ENCODE data around the gene MAP3K1. TPM values are rescaled to one million over a fixed set of nuclear protein-coding genes. Genes with fewer than 3 reads are reported as not detected.
"Not testable (repeated sequence)": the region's sequence is repeated elsewhere in the genome, so short reads cannot be mapped to it uniquely, and the experiment has no call there.

Gene MAP3K1
- polyA plus RNA-seq, 1 experiment, result 7.7 TPM

DNA sequence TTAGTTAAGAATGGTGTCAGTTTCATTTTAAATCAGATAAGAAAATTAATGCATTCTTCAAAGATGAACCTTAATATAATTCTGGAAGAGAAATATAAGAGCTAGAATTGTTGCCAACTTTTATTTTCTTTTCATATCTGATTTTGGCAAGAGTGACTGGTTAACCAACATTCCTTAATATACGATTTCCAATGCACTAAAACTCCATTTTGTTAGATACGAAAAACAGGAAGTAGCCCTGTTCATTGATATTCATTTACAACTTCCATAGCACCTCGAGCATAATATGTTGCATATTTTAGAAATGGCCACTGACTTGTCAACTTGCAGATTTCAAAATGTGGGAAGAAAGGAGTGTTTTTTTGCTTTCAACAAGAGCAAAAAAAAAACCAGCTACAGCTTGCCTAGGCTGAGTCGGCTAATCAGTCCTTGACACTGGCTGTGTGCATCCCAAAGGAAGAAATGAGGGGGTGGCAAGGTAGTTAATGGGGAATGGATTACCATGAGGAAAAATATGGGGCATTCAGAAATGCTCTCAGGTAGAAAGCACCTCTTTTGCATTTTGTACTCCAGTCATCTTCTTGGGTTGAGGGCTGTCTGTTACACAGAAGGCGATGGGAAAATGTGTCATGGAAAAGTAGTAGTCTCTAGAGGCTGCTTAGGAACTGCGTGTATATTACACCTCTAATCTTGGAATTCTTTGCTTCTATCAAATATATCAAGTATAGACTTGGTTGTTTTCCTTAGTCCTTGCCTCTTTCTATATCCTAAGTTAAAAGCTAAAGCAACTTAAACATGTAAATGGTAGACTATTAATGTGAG lies 3.9 kb downstream of the MAP3K1 start:
- no peak for DNase-seq (ENCODE audit: low read depth, low spot score)
- POLR2A ChIA-PET, result no interaction called here
- no peak for TF ChIP-seq CTCF (IDR thresholded peaks at IDR 0.05; ENCODE audit: low read depth, low read length)
- H3K4me3 ChIP-seq (ENCODE audit: low read depth, low read length), result peak overlapping the region; percentile 28
- CTCF ChIA-PET, result interaction anchor here (0.6 to 3.2 kb wide), 6 partner anchors 8 to 549 kb away, joined by 3 to 26 read pairs (median 4); no protein-coding TSS in a partner anchor
- H3K27me3 ChIP-seq (ENCODE audit: control insufficient read depth, insufficient read depth, low read length), result no peaks in the 10 kb centered on the region
- no peak overlapping the region for H3K27ac ChIP-seq (ENCODE audit: low read depth, low read length)
- H3K9me3 ChIP-seq (ENCODE audit: control insufficient read depth, insufficient read depth, low read length), result no peaks in the 10 kb centered on the region; the same call in 1 of the 2 replicates

- H3K27me3 ChIP-seq (ENCODE audit: control insufficient read depth, insufficient read depth, low read length); CTCF ChIA-PET; POLR2A ChIA-PET; H3K4me3 ChIP-seq (ENCODE audit: low read depth, low read length); H3K27ac ChIP-seq (ENCODE audit: low read depth, low read length); H3K9me3 ChIP-seq (ENCODE audit: control insufficient read depth, insufficient read depth, low read length); DNase-seq (ENCODE audit: low read depth, low spot score): not testable (repeated sequence)
Measured at GRCh38 chr5:56821868-56822267, 6.5 kb downstream of the MAP3K1 start.

DNA sequence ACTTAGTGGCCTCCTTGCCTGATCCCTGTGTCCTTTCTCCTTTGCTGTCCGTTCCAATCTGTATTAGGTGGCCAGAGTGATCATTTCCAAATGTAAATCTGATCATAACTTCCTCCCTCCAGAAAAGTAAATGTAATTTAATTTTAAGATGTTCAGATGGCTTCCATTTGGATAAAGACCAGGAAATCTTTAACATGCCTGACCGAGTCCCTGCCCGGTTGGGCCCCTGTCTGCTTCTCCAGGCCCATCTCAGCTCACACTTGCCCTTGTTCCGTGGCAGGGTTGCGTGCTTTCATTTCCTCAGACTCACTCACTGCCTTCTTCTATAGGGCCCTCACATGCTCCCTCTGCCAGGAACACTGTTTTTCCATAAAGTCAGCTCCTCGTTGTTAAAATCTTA lies 7.6 kb downstream of the MAP3K1 start:
- POLR2A ChIA-PET, result no interaction called here
- no peak for TF ChIP-seq CTCF (IDR thresholded peaks at IDR 0.05; ENCODE audit: low read depth, low read length)
- no peak for DNase-seq (ENCODE audit: low read depth, low spot score)
- Histone ChIP-seq H3K27ac (ENCODE audit: low read depth, low read length) (no peak overlapping the region), H3K4me3 (ENCODE audit: low read depth, low read length) (no peak overlapping the region), H3K9me3 (ENCODE audit: control insufficient read depth, insufficient read depth, low read length) (no peaks in the 10 kb centered on the region), H3K27me3 (ENCODE audit: control insufficient read depth, insufficient read depth, low read length) (no peaks in the 10 kb centered on the region)
- CTCF ChIA-PET, result no interaction called here

DNA sequence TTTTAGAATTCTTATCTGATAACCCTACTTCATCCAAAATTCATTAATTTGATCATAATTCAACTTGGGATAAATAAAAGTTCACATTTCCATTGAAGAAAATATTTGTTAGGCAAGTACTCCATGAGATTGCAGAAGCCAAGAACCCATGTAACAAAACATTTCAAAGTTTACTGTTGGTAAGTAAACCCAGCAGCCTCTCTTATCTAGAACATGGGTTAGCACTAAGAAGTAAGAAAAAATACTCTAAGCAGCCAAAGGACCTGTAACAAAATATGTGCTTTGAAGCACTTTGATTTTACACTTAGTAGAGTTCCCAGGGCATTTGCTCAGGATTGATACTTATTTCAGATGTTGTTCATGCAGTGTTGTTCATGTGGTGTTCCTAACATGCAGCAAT lies 8.7 kb downstream of the MAP3K1 start:
- no peak overlapping the region for H3K27ac ChIP-seq (ENCODE audit: low read depth, low read length)
- no peaks in the 10 kb centered on the region for H3K9me3 ChIP-seq (ENCODE audit: control insufficient read depth, insufficient read depth, low read length)
- ChIA-PET POLR2A (no interaction called here), CTCF (no interaction called here)
- H3K4me3 ChIP-seq (ENCODE audit: low read depth, low read length), result no peak overlapping the region
- H3K27me3 ChIP-seq (ENCODE audit: control insufficient read depth, insufficient read depth, low read length), result no peaks in the 10 kb centered on the region
- TF ChIP-seq CTCF (IDR thresholded peaks at IDR 0.05; ENCODE audit: low read depth, low read length), result no peak
- DNase-seq (ENCODE audit: low read depth, low spot score), result no peak

DNA sequence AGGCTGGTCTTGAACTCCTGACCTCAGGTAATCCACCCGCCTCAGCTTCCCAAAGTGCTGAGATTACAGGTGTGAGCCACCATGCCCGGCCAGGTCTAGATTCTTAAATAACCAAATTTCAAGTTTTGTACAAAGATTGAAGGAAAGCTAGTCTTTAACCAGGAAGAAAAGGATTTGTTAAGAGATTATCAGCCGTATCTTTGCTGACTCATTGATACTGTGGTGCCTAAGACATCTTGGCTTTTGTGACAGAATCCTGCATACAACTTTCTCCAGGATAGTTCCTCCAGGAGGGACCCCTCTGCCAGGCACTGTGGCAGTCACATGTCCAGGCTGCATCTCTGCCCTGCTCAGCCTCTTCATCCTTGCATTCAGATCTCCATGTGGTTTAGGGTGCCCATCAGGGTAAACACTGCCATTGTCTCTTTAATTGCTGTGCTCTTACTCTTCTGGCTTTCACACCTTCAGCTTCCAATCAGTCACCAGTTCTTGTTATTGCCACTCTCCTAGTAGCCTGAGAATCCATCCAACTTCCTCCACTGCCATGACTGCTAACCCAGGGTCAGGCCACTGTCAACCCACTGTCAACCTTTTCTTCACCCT lies 10.0 kb downstream of the MAP3K1 start:
- CTCF ChIA-PET, result interaction anchor here (0.6 to 0.9 kb wide), 3 partner anchors 13 to 554 kb away, joined by 3 to 4 read pairs (median 4); no protein-coding TSS in a partner anchor
- TF ChIP-seq CTCF (IDR thresholded peaks at IDR 0.05; ENCODE audit: low read depth, low read length), result no peak
- no peaks in the 10 kb centered on the region for H3K9me3 ChIP-seq (ENCODE audit: control insufficient read depth, insufficient read depth, low read length)
- no peaks in the 10 kb centered on the region for H3K27me3 ChIP-seq (ENCODE audit: control insufficient read depth, insufficient read depth, low read length)
- peak overlapping the region; percentile 13 for H3K27ac ChIP-seq (ENCODE audit: low read depth, low read length)
- POLR2A ChIA-PET, result no interaction called here
- no peak for DNase-seq (ENCODE audit: low read depth, low spot score)
- no peak overlapping the region for H3K4me3 ChIP-seq (ENCODE audit: low read depth, low read length)
